GM21723 (cell line): ENCODE data around the gene SPACDR.
A peak's percentile ranks its signal among the peaks of the same experiment; 100 is the strongest.

Experiments used
- ATAC-seq: cut with Tn5 transposase; IDR thresholded peaks from one replicate; pipeline ENCODE4 v1.9.1; 2021; ENCODE audit warnings: mild to moderate bottlenecking, moderate library complexity; ENCODE audit not compliant: unreplicated experiment

SPACDR gene

DNA sequence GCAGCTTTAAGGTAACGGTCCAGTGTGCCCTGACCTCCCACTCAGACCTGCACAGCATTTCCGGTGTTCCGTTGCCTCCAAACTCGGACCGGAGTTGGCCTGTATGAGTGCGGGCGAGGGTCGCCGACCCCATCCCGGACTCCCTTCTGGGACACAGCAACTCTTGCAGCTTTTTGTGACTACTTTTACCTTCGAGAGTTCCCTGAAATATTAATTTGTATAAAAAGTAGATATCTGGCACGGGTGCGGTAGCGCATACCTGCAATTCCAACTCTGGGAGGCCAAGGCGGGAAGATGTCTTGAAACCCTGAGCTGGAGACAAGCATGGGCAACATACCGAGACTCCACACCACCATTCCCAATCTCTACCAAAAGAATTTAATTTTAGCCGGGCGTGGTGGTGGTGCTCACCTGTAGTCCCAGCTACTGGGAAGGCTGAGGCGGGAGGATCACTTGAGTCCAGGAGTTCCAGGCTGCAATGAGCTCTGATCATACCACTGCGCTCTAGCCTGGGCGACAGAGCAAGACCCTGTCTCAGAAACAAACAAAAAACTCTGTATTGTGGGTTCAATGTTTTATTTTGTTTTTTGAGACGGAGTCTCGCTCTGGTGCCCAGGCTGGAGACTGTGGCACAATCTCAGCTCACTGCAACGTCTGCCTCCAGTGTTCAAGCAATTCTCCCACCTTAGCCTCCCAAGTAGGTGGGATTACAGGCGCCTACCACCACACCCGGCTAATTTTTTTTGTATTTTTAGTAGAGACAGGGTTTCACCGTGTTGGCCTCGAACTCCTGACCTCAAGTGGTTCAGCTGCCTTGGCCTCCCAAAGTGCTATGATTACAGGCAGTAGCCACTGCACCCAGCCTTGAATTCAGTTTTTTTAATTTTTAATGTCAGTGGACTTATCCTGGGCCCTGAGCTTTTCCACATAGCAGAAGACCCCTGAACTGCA, 26.6 kb downstream of the SPACDR start:
- no peak for ATAC-seq

DNA sequence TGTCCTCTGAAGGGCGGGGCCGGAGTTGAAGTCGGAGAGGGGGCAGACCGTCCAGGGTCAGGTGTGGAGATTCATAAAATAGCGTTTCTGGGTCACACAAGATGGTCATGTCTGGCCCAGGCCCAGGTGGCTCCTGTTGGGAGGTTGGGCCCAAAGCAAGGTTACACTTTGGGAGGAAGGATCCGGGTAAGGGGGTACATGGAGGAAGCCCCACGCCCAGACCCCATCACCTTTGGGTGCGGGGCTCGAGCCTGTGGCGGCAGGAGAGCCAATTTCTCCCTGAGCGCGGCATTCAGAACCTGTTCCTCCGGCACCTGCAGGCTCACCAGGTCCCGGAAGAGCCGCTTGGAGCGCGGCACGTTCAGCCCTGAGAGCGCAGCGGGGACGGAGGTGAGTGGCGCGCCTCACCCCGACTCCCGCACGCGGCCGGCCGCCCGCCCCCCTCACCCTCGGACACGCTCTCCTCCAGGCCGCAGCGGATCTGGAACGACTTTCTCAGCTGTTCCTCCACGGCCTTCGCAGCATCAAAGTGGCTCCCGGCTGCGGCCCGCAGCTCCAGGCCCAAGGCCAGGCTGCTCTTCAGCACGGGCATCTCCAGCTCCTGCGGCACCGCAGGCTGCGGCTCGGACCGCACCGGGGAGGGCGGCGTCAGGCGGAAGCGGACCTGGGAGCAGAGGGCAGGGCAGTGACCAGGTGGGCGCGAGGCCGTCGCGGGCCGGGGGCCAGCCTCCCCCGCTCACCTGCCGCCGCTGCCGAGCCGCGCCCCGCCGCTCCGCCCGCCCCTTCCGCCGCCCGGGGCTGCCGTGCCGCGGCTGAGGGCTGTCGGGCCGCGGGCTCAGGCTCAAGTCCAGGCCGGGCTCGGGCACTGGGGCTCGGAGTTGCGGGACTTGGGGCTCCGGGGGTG, 28.4 kb downstream of the SPACDR start:
- ATAC-seq = peak; percentile 26

DNA sequence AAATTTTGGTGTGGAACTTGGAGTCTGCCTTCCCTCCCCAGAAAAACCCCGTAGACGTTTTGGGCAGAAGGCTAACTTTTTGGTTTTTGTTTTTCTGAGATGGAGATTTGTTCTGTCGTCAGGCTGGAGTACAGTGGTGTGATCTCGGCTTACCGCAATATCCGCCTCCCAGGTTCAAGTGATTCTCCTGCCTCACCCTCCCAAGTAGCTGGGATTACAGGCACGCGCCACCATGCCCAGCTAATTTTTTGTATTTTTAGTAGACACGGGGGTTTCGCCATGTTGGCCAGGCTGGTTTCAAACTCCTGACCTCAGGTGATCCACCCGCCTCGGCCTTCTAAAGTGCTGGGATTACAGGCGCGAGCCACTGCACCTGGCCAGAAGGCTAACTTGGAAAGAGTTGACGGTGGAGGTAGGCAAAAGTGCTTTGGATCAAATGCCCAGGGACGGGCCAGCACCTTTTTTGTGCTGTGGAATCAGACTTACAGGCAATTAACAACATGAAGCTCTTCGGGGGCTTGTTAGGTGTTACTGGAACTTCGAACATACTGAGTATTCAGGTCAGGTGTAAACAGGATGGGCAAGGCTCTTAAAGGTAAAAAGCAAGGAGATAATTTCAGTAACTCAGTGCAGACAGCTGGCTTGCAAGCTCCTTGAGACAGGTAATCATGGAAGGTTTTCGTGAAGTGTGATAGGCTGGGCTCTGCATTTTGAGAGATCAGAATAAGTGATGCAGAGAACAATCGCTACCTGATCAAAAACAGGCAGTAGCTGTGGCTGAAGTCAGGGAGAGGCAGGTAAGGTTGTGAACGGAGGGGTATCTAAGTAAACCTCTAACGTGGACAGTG, 29.5 kb downstream of the SPACDR start:
- no peak for ATAC-seq

DNA sequence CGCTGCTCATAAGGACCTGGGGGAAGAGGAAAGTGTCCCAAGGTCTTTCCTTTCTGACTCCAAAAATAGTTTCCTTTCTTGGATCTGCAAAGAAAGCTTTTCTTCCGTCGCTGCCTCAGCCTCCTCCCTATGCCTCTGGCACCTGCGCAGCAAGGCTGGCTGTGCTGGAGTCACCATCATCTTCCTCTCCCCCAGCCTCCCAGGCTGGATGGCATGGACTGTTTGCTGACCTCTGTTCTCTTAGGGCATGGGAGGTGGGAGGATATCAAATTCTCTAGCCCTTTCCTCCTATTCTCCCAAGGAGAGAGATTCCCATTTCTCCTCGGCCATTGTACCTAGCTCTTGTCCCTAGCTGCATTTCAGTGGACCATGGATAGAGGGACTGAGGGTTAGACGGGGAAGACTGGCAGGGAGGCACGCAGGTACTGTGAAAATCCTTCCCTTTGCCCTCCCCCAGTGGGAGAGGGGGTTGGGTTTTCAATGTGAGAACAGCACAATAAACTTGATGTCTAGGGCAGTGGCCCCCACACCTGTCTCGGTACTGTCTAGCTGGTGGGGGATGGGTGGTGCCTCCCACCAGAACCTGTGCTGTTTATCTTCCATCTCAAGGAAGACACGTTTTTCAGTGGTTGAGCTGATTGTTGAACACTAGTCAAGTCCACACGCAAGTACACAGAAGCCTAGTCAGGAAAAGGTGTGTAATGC, 30.3 kb downstream of the SPACDR start:
- no peak for ATAC-seq

DNA sequence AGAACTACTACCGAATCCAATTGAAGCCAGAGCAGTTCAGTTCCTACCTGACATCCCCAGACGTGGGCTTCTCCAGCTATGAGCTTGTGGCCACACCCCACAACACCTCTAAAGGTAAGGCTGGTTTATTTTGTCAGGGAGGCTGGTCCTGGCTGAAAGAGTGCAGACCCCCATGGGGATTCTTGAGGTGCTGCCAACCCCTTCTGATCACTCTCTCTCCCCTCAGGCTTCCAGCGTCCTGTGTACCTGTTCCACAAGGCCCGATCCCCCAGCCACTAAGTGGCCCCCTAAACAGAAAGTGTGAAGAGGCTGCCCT, 30.8 kb downstream of the SPACDR start:
- no peak for ATAC-seq

DNA sequence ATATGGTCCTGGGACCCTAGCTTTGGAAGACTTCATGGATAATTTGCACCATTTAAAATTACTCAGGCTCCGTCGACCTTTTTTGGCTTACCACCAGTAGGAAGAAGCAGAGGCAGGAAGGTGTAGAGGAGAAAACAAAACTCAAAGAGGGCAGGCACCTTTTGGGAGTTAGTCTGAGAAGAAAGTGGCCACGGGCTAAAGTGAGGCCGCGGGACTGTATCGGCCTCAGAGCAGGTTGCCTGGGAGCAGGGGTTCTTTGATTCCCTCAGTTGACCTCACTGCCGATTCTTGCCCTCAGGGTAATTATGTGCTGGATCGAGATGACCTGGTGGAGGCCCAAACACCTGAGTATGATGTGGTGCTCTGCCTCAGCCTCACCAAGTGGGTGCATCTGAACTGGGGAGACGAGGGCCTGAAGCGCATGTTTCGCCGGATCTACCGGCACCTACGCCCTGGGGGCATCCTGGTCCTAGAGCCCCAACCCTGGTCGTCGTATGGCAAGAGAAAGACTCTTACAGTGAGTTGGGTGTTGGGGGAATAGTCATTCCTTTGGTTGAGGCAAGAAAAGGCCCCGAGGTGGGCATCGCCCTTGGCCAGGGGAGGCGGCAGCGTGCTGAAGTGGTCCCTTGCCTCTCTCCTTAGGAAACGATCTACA, 31.3 kb downstream of the SPACDR start:
- ATAC-seq = no peak

DNA sequence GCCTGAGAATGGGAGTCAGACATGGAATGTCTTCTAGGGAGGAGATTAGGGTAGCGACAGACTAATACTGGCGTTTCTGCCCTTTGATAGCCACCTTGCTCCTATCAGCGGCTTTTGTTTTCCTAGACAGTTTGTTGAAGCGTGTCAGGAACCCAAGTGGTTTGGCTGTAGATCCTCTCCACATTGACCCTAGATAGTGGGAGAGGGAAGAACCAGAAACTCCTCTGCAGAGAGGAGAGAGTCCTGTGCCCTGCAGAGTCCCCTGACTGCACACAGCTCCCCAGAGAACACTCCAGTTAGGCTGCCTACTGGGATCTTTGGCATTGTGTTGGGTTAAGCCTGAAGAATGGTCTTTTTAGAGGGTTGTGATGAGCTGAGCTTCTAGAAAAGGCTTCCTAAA, 32.0 kb downstream of the SPACDR start:
- ATAC-seq = no peak

DNA sequence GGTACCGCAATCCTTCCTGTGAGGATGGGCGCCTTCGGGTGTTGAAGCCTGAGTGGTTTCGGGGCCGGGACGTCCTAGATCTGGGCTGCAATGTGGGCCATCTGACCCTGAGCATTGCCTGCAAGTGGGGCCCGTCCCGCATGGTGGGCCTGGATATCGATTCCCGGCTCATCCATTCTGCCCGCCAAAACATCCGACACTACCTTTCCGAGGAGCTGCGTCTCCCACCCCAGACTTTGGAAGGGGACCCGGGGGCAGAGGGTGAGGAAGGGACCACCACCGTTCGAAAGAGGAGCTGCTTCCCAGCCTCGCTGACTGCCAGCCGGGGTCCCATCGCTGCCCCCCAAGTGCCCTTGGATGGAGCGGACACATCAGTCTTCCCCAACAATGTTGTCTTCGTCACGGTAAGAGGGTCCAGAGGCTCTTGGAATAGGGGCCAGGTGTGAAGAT, 32.7 kb downstream of the SPACDR start:
- no peak for ATAC-seq

DNA sequence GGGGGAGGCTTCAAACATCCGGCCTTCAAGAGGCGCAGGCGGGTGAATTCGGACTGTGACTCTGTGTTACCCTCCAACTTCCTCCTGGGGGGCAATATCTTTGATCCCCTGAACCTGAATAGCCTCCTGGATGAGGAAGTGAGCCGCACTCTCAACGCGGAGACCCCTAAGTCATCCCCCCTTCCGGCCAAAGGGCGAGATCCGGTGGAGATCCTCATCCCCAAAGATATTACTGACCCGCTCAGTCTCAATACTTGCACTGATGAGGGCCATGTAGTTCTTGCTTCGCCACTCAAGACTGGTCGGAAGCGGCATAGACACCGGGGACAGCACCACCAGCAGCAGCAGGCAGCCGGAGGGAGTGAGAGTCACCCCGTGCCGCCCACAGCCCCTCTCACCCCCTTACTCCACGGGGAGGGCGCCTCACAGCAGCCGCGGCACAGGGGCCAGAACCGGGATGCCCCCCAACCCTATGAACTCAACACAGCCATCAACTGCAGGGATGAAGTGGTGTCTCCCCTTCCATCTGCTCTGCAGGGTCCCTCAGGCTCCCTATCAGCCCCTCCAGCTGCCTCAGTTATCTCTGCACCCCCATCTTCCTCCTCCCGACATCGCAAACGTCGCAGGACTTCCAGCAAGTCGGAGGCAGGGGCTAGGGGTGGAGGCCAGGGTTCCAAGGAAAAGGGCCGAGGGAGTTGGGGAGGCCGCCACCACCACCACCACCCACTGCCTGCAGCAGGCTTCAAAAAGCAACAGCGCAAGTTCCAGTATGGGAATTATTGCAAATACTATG, 33.4 kb downstream of the SPACDR start:
- ATAC-seq = peak; percentile 3

DNA sequence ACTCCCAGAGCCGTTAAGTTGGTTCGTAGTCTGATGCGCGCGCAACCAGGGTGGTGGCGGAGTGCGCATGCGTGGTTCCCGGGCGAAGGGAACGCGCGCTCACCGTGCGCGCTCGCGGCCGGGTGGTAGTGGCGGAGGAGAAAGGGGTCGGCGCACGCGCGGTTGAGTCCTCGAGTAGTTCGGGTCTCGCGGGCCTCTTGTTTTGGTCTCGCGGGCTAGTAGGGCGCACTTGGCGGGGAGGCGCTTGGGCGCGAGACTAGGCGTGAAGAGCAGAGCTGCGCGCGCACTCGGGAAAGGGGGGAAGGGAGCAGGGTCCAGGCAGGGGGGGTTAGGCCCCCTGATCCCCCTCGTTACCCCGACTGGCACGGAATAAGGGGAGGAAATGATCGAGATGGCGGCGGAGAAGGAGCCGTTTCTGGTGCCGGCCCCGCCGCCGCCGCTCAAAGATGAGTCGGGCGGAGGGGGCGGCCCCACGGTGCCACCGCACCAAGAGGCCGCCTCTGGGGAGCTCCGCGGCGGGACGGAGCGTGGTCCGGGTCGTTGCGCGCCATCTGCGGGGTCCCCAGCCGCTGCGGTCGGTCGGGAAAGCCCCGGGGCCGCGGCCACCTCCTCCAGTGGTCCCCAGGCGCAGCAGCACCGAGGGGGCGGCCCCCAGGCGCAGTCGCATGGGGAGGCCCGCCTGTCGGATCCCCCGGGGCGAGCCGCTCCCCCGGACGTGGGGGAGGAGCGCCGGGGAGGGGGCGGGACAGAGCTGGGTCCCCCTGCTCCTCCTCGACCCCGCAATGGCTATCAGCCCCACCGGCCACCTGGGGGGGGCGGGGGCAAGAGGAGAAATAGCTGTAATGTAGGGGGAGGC, 34.2 kb downstream of the SPACDR start, which contains the start of gene MEPCE:
MEPCE (plus strand) TSS at position 195 of the 856 bp plus-strand sequence; CDS start at position 383, 188 bp downstream.
- peak; percentile 39 for ATAC-seq

DNA sequence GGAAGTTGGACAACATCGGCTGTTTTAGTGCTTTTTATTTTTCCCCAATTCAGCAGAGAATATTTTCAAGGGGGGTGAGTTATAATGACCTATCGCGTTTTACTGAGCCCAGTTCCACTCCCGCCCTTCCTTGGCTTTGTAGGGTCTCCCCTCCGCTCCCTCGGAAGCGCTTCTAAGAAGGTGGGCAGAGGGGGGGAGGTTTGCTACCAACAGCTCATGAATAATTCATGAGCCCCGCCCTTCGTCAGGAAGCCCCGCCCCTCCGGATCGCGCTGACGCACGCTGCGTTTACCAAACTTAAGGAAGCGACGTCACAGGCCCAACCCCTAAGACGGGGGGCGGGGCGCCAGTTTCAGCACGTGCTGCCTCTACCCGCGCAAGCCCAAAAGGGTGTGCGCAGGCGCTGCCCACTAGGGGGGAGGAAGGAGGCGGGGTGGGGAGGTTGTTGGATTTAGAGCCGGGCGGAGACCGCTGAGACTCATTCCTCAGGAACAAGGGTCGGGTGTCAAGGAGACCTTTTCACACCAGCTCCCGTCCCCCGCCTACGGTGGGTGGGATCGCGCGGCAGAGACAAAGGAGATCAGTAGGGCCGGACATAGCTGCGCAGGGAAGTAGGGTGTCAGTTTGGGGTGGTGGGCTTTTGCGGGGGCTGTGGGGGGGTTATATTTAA, 35.0 kb downstream of the SPACDR start:
- ATAC-seq = peak; percentile 50

DNA sequence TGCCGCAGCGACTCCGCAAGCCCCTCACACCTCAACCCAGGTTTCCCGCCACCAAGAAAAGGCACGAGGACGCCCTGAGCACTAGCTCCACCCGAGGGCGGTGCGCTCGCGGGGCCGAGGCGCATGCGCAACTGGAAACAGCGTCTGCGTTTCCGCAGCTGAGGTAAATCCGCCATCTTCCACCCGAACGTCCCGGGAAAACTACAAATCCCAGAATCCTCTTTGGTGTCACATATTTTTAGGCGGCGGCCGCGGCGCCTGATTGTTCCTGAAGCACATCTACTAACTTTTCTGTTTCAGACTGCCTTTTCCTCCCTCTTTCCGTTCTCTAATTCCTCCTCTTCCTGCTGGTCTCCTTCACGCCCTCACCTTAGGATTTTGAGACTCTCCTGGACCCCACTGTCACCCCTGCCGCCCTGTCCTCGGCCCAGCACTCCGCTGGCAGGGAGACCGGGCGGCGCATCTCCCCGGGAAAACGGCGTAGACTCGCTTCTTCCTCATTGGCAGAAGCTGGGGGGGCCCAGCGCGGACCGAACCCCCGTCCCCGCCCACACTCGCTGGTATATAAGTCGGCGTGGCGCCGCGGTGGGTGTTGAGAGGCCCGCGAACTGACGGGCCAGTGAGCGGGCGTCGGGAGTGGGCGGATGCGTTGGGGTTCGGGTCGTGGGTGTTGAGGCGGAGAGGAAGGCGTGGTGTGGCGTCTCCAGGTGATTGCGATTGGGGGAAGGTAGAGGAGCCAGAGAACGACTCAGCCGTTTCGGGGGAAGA, 35.7 kb downstream of the SPACDR start, which contains the start of gene ZCWPW1:
ZCWPW1 (minus strand) TSS at position 505 of the 768 bp plus-strand sequence. CDS start 8,054 bp downstream, outside the sequence.
- peak; percentile 48 for ATAC-seq

DNA sequence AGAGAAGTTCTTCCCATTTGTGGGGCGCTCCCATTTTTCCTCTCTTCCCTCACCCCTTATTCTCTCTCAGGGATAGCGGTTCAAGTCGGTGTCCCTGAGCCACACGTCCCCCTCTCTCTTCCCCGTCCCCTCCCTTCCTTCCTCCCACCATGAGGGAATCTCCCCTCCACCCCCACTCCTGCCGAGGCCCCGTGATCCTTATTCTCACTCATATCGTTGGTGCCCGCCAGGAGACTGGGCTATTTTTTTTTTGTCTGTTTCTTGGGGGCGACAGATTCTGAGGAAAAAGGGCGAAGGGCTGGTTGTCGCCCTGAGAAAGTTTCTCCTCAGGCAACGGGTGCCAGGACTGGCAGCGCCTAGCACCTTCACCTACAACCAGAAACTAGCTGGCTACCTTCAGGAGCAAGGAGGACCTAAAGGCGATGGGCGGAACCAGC, 36.3 kb downstream of the SPACDR start:
- ATAC-seq = no peak

DNA sequence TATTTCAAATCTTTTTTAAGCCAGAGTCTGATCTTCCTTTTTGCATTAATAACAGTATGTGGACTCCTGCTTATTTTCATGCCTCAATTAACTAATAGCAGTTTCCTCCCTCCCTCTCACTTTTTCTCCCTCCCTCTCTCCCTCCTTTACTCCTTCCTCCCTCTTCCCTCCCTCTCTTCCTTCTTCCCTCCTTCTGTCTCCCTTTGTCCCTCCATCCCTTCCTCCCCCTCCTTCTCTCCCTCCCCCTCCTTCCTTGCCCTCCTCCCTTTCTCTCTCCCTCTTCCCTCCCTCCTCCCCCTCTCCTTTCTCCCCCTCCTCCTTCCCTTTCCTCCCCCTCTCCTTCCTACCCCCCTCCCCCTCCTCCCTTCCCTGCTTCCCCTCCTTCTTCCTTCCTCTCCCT, 37.5 kb downstream of the SPACDR start:
- no peak for ATAC-seq

DNA sequence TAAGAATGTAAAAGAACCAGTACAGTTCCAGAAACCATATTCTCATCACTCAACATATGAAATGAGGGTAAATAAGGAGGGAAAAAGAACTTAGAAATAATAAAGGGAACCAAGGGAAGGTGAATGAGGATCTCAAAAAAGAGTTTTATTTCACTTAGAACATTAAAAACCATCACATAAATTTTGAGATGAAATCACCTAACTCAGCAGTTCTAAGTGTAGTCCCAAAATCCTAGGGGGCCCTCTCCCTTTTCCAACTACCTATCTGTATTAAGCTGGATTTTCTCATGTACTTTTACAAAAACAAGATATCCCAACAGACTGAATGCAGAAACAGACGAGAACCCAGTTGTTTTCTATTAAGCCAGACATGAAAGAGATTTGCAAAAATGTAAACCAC, 38.7 kb downstream of the SPACDR start:
- no peak for ATAC-seq

DNA sequence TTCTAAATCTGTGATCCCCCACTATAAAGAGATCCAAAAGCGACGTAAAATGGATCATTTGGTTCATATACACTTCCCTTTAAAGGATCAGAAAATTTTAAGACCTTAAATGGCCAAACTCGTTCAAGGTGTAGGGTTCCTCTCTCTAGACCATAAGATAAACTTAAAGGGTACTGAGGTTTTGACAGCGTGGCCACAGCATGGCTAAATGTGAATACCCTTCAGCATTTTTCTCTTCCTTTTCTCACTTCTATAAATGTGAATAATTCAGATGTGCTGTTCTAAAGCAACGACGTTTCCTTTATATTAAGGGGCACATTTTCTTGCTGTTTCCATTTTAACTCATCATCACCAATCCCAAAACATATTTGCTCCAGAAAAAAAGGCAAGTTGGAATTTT, 40.7 kb downstream of the SPACDR start:
- no peak for ATAC-seq
